Measurements from ENCODE around the gene MYL2. TPM values are rescaled to one million over a fixed set of nuclear protein-coding genes. Genes with fewer than 3 reads are reported as not detected.

MYL2 gene
- total and polyA plus RNA-seq, 2 donors from 2014 or later: 4.4 TPM; not detected in 1

GRCh38 chr12:110907583-110907982, 12.8 kb downstream of the MYL2 start:
- Histone ChIP-seq H3K9ac (ENCODE audit: low read length in 3 of 3) (no peak overlapping the region), H3K9me3 (ENCODE audit: control insufficient read depth in 2 of 3, insufficient read depth in 1 of 3, low read length in 3 of 3) (no peaks in the 10 kb centered on the region), H3K27me3 (ENCODE audit: control insufficient read depth, insufficient read depth, low read length) (no peaks in the 10 kb centered on the region), H3K4me1 (ENCODE audit: control insufficient read depth in 2 of 3, insufficient read depth in 2 of 3, low read depth in 1 of 3, low read length in 3 of 3) (no peaks in the 10 kb centered on the region), H3K36me3 (ENCODE audit: control insufficient read depth in 2 of 3, insufficient read depth in 3 of 3, low read length in 3 of 3) (no peaks in the 10 kb centered on the region), H3K4me3 (ENCODE audit: low read length in 3 of 3) (no peak overlapping the region), H3K27ac (ENCODE audit: low read depth in 2 of 2, low read length in 2 of 2) (no peak overlapping the region)
- FAIRE-seq (no peak), DNase-seq (peak in 1 of 5 donors; percentile 43)
- intact Hi-C loops (cut with DNase I): no loop called here
- TF ChIP-seq, protein P1, sequence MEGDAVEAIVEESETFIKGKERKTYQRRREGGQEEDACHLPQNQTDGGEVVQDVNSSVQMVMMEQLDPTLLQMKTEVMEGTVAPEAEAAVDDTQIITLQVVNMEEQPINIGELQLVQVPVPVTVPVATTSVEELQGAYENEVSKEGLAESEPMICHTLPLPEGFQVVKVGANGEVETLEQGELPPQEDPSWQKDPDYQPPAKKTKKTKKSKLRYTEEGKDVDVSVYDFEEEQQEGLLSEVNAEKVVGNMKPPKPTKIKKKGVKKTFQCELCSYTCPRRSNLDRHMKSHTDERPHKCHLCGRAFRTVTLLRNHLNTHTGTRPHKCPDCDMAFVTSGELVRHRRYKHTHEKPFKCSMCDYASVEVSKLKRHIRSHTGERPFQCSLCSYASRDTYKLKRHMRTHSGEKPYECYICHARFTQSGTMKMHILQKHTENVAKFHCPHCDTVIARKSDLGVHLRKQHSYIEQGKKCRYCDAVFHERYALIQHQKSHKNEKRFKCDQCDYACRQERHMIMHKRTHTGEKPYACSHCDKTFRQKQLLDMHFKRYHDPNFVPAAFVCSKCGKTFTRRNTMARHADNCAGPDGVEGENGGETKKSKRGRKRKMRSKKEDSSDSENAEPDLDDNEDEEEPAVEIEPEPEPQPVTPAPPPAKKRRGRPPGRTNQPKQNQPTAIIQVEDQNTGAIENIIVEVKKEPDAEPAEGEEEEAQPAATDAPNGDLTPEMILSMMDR (IDR thresholded peaks at IDR 0.05; ENCODE audit: borderline replicate concordance, extremely low read depth, insufficient read depth): no peak

DNA sequence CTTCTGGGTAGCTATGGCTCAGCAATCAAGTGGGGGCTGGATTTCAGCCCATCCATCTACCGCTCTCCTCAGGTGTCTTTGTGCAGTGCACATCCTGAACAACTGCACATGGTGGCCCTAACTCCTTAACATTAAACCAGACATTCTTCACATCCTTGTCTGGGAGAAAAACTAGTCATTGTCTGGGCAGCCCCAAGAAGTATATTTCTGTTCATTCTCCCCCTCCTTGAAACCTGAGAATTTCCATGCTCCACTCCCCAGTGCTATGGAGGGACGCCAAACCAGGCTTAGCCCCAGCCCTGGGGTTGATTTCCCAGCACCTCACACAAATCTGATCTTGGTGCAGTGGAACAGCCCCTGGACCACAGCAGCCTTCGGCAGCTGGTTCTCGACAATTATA, 13.4 kb downstream of the MYL2 start:
- Histone ChIP-seq H3K27ac (ENCODE audit: low read depth in 2 of 2, low read length in 2 of 2) (no peak overlapping the region), H3K27me3 (ENCODE audit: control insufficient read depth, insufficient read depth, low read length) (no peaks in the 10 kb centered on the region), H3K9ac (ENCODE audit: low read length in 3 of 3) (no peak overlapping the region), H3K9me3 (ENCODE audit: control insufficient read depth in 2 of 3, insufficient read depth in 1 of 3, low read length in 3 of 3) (no peaks in the 10 kb centered on the region), H3K4me3 (ENCODE audit: low read length in 3 of 3) (no peak overlapping the region), H3K36me3 (ENCODE audit: control insufficient read depth in 2 of 3, insufficient read depth in 3 of 3, low read length in 3 of 3) (no peaks in the 10 kb centered on the region), H3K4me1 (ENCODE audit: control insufficient read depth in 2 of 3, insufficient read depth in 2 of 3, low read depth in 1 of 3, low read length in 3 of 3) (no peaks in the 10 kb centered on the region)
- TF ChIP-seq, protein P1 (IDR thresholded peaks at IDR 0.05; ENCODE audit: borderline replicate concordance, extremely low read depth, insufficient read depth): no peak
- no peak for DNase-seq
- no peak for FAIRE-seq
- intact Hi-C loops (cut with DNase I): no loop called here

GRCh38 chr12:110906516-110906915, 13.9 kb downstream of the MYL2 start:
- Histone ChIP-seq H3K9me3 (ENCODE audit: control insufficient read depth in 2 of 3, insufficient read depth in 1 of 3, low read length in 3 of 3) (no peaks in the 10 kb centered on the region), H3K4me1 (ENCODE audit: control insufficient read depth in 2 of 3, insufficient read depth in 2 of 3, low read depth in 1 of 3, low read length in 3 of 3) (no peaks in the 10 kb centered on the region), H3K27me3 (ENCODE audit: control insufficient read depth, insufficient read depth, low read length) (no peaks in the 10 kb centered on the region), H3K27ac (ENCODE audit: low read depth in 2 of 2, low read length in 2 of 2) (no peak overlapping the region), H3K4me3 (ENCODE audit: low read length in 3 of 3) (no peak overlapping the region), H3K9ac (ENCODE audit: low read length in 3 of 3) (no peak overlapping the region), H3K36me3 (ENCODE audit: control insufficient read depth in 2 of 3, insufficient read depth in 3 of 3, low read length in 3 of 3) (no peaks in the 10 kb centered on the region)
- FAIRE-seq (no peak), DNase-seq (no peak)
- TF ChIP-seq, protein P1 (IDR thresholded peaks at IDR 0.05; ENCODE audit: borderline replicate concordance, extremely low read depth, insufficient read depth): no peak
- intact Hi-C loops (cut with DNase I): no loop called here

DNA sequence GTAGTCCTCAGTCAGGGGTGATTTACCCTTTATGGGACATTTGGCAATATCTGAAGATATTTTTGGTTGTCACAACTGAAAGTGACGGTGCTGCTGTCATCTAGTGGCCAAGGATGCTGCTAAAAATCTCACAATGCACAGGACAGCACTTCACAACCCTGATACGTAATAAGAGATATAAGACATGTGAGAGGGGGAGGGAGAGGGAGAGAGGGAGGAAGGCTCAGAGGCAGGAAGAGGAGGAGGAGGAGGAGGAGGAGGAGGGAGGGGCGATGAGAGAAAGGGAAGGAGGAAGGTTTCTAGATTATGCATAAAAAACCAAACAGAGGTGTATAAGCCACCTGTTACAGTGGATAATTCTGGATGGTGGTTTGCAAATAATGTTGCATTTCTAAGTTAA, 14.3 kb downstream of the MYL2 start:
- Histone ChIP-seq H3K9ac (ENCODE audit: low read length in 3 of 3) (no peak overlapping the region), H3K4me3 (ENCODE audit: low read length in 3 of 3) (no peak overlapping the region), H3K9me3 (ENCODE audit: control insufficient read depth in 2 of 3, insufficient read depth in 1 of 3, low read length in 3 of 3) (no peaks in the 10 kb centered on the region), H3K36me3 (ENCODE audit: control insufficient read depth in 2 of 3, insufficient read depth in 3 of 3, low read length in 3 of 3) (no peaks in the 10 kb centered on the region), H3K4me1 (ENCODE audit: control insufficient read depth in 2 of 3, insufficient read depth in 2 of 3, low read depth in 1 of 3, low read length in 3 of 3) (no peaks in the 10 kb centered on the region), H3K27ac (ENCODE audit: low read depth in 2 of 2, low read length in 2 of 2) (no peak overlapping the region), H3K27me3 (ENCODE audit: control insufficient read depth, insufficient read depth, low read length) (no peaks in the 10 kb centered on the region)
- no peak for DNase-seq
- TF ChIP-seq, protein P1 (IDR thresholded peaks at IDR 0.05; ENCODE audit: borderline replicate concordance, extremely low read depth, insufficient read depth): no peak
- FAIRE-seq: no peak
- intact Hi-C loops (cut with DNase I): no loop called here
